ENCODE data around the gene EIF2S3. TPM values are rescaled to one million over a fixed set of nuclear protein-coding genes. Genes with fewer than 3 reads are reported as not detected.

The EIF2S3 gene
- total and polyA plus RNA-seq, 2 of the 8 experiments (the other 6 are each of a cell fraction or from before 2014, with no cell fraction given), result 65.5 to 259 TPM

DNA sequence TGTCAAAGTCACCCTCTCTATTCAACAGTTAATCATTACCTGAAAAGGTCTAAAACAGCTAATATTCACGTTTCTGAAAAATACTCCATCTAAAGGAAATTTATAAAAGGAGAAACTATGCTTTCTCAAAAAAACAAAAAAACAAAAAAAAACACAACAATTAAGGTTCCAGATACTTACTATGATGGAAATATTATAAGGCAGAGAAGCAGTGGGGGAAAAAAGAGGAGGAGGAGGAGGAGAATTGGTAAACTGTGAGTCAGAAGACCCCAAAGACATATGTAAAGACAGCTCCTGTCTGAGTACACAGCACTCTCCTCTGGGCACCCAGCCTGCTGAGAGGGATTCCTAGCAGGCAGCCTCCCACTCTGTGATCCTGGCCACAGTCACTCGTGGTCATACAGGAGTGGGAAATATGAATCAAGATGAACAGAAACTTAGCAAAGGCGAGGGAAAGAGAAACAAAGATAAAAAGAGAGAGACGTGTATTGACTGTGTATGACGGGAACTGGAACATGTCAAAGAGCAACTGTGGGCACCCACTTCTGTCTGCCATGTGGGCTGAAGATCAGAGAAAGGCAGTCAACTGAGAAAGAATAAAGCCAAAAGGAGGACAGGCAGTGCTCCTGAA lies 40.3 kb upstream of the EIF2S3 start:
- Histone ChIP-seq H3K27ac (ENCODE audit: low read depth, low read length) (no peak overlapping the region; the same call in 1 of the 2 replicates), H4K5ac (ENCODE audit: insufficient read length, low read depth, low read length) (no peak overlapping the region), H4K91ac (replicated peaks; ENCODE audit: insufficient read length, low read length) (no peak overlapping the region), H3K23me2 (ENCODE audit: low read depth, low read length) (no peaks in the 10 kb centered on the region), H3K14ac (ENCODE audit: insufficient read length) (no peak overlapping the region), H3K4me3 (ENCODE audit: extremely low read depth in 1 of 4, insufficient read depth in 2 of 4, low read depth in 3 of 4, low read length in 4 of 4) (no peak overlapping the region), H3K27me3 (replicated peaks in 1 of 4; ENCODE audit: control insufficient read depth in 3 of 4, extremely low read depth in 1 of 4, insufficient read depth in 3 of 4, low read length in 3 of 4) (no peaks in the 10 kb centered on the region), H2AFZ (ENCODE audit: low read length) (no peak overlapping the region), H3K18ac (ENCODE audit: extremely low read depth, low read length) (no peak overlapping the region), H3K9ac (replicated peaks in 1 of 4; ENCODE audit: extremely low read depth in 1 of 4, low read depth in 3 of 4, low read length in 3 of 4) (no peak overlapping the region), H3K4me1 (replicated peaks in 1 of 4; ENCODE audit: control insufficient read depth in 3 of 4, insufficient read depth in 4 of 4, low read length in 3 of 4) (no peaks in the 10 kb centered on the region), H4K8ac (ENCODE audit: extremely low read depth, insufficient read depth, low read length) (no peak overlapping the region), H2BK15ac (ENCODE audit: low read length) (no peak overlapping the region), H3K4me2 (ENCODE audit: insufficient read depth in 1 of 2, low read depth in 2 of 2, low read length in 2 of 2) (no peak overlapping the region), H3K56ac (replicated peaks; ENCODE audit: insufficient read length, low read depth, low read length) (no peak overlapping the region), H3K79me1 (ENCODE audit: low read depth, low read length) (no peaks in the 10 kb centered on the region), H4K20me1 (replicated peaks in 1 of 2; ENCODE audit: control insufficient read depth in 1 of 2, insufficient read depth in 2 of 2, low read length in 2 of 2) (peaks cover 0 to 1% of the 10 kb centered on the region in 2 experiments), H3K36me3 (ENCODE audit: control insufficient read depth in 2 of 4, insufficient read depth in 4 of 4, low read length in 3 of 4) (no peaks in the 10 kb centered on the region), H3K23ac (ENCODE audit: insufficient read length) (no peak overlapping the region), H2BK120ac (replicated peaks; ENCODE audit: low read depth, low read length) (no peak overlapping the region), H2BK12ac (ENCODE audit: low read depth, low read length) (no peak overlapping the region), H3K79me2 (ENCODE audit: control insufficient read depth in 1 of 2, insufficient read depth in 2 of 2, low read length in 2 of 2) (peaks cover 0 to 42% of the 10 kb centered on the region in 2 experiments; a peak in 2 of 4 replicates), H2BK5ac (ENCODE audit: low read depth, low read length) (no peak overlapping the region), H3K9me3 (ENCODE audit: insufficient read depth in 2 of 2, low read depth in 1 of 2, low read length in 1 of 2) (no peaks in the 10 kb centered on the region), H2AK5ac (ENCODE audit: low read depth, low read length) (no peak overlapping the region), H3K4ac (replicated peaks; ENCODE audit: insufficient read length, low read depth, low read length) (no peak overlapping the region), H2BK20ac (ENCODE audit: low read length) (no peak overlapping the region)
- ChIA-PET CTCF (ENCODE audit: partially characterized antibody) (interaction anchor here (0.9 kb wide), 1 partner anchor 8 kb away, joined by 3 read pairs; no protein-coding TSS in a partner anchor), POLR2A (ENCODE audit: partially characterized antibody) (interaction anchor here (1.0 kb wide), 1 partner anchor 10 kb away, joined by 4 read pairs; no protein-coding TSS in a partner anchor)
- DNase-seq (ENCODE audit: low read depth in 1 of 2, low spot score in 2 of 2) (no peak), FAIRE-seq (no peak)
- 77% methylated on average over 3 of the region's 5 CpGs; no CpG with 5 or more reads in 1 of the 2 experiments for WGBS, 2 experiments (ENCODE audit: extremely low coverage in 1 of 2, insufficient coverage in 1 of 2, insufficient read length in 1 of 2, insufficient replicate concordance in 2 of 2, low coverage in 1 of 2, low lambda C conversion rate in 2 of 2, missing lambda C conversion rate in 1 of 2)
- TF ChIP-seq RXRA (IDR thresholded peaks at IDR 0.05; ENCODE audit: insufficient read depth, low read depth, low read length), result no peak
- no peak for TF ChIP-seq POLR2A (IDR thresholded peaks at IDR 0.05; ENCODE audit: control extremely low read depth in 1 of 2, low read depth in 2 of 2, low read length in 2 of 2)
- no peak for TF ChIP-seq CBX8 (IDR thresholded peaks at IDR 0.05; ENCODE audit: borderline replicate concordance, low read depth, low read length)
- no peak for TF ChIP-seq HDAC2 (IDR thresholded peaks at IDR 0.05; ENCODE audit: borderline replicate concordance in 1 of 2, low read depth in 2 of 2, low read length in 2 of 2)
- no peak for TF ChIP-seq KDM5A (IDR thresholded peaks at IDR 0.05; ENCODE audit: low read length)
- no peak for TF ChIP-seq EGR1 (IDR thresholded peaks at IDR 0.05; ENCODE audit: borderline replicate concordance, low read depth, low read length)
- no peak for TF ChIP-seq RAD21 (IDR thresholded peaks at IDR 0.05 in 1 of 2, conservative IDR thresholded peaks at IDR 0.05 in 1 of 2; ENCODE audit: low read depth in 2 of 2, low read length in 2 of 2)
- no peak for TF ChIP-seq SIX5 (IDR thresholded peaks at IDR 0.05; ENCODE audit: low read depth, low read length)
- TF ChIP-seq, protein P1, sequence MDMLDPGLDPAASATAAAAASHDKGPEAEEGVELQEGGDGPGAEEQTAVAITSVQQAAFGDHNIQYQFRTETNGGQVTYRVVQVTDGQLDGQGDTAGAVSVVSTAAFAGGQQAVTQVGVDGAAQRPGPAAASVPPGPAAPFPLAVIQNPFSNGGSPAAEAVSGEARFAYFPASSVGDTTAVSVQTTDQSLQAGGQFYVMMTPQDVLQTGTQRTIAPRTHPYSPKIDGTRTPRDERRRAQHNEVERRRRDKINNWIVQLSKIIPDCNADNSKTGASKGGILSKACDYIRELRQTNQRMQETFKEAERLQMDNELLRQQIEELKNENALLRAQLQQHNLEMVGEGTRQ (IDR thresholded peaks at IDR 0.05; ENCODE audit: low read length), result no peak
- TF ChIP-seq ZNF274 (IDR thresholded peaks at IDR 0.05; ENCODE audit: borderline replicate concordance, extremely low read depth, low read length), result no peak
- TF ChIP-seq, protein P2, sequence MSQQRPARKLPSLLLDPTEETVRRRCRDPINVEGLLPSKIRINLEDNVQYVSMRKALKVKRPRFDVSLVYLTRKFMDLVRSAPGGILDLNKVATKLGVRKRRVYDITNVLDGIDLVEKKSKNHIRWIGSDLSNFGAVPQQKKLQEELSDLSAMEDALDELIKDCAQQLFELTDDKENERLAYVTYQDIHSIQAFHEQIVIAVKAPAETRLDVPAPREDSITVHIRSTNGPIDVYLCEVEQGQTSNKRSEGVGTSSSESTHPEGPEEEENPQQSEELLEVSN (IDR thresholded peaks at IDR 0.05), result no peak

All from H1 (cell line).